ENCODE results near the gene MED29. TPM values are rescaled to one million over a fixed set of nuclear protein-coding genes. Genes with fewer than 3 reads are reported as not detected.

MED29 gene
- total and polyA plus RNA-seq, 2 donors (not counting 1 experiment from before 2014, with no cell fraction given): 23.0 to 28.9 TPM

DNA sequence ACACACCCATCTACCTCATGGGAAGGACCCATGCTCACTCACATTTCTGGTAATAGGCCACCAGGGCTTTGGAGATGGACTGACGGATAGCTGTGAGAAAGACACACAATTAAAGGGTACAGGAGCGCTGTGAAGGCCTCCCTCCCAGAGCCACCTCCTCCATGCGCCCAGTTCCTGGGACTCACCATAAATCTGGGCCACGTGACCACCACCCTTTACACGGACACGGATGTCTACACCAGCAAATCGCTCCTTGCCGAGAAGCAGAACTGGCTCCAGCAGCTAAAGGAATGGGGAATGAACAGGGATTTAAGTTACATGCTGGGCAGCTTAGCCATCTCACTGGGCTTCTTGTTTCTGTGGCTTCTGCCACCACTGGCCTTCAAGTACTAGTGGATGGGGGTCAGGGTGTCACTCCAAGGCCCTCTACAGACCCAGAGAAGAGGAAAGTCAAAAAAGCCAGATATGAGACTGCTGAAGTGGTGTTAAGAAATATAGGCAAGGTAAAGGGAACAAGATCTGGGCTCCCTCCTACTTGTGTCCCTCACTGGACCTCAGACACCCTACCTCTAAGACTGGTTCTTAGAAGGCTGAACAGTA, 42.4 kb downstream of the MED29 start:
- Histone ChIP-seq H3K9ac (ENCODE audit: insufficient read depth, low read length) (no peak overlapping the region), H3K4me3 (replicated peaks in 1 of 4; ENCODE audit: control extremely low read depth in 1 of 4, insufficient read depth in 1 of 4, low read depth in 3 of 4, low read length in 4 of 4) (peak overlapping the region in 1 of 4 experiments; percentile 82), H3K27ac (ENCODE audit: insufficient read depth, low read length) (peak overlapping the region; percentile 93), H3K36me3 (ENCODE audit: control insufficient read depth, insufficient read depth, low read length) (peaks cover 14% of the 10 kb centered on the region), H3K27me3 (ENCODE audit: control insufficient read depth, insufficient read depth, low read length) (no peaks in the 10 kb centered on the region), H3K4me1 (ENCODE audit: control insufficient read depth, extremely low read depth, insufficient read depth, low read length) (peaks cover 18% of the 10 kb centered on the region), H3K9me3 (ENCODE audit: control insufficient read depth, insufficient read depth, low read depth, low read length) (no peaks in the 10 kb centered on the region), H3K79me2 (ENCODE audit: control insufficient read depth, insufficient read depth, low read length) (peaks cover 29% of the 10 kb centered on the region), H4K20me1 (ENCODE audit: control insufficient read depth, extremely low read depth, insufficient read depth, low read length) (no peaks in the 10 kb centered on the region), H2AFZ (ENCODE audit: low read length) (no peak overlapping the region), H3K4me2 (ENCODE audit: extremely low read depth, insufficient read depth, low read length) (peak overlapping the region; percentile 73)
- DNase-seq (ENCODE audit: low read depth in 2 of 2): no peak
- TF ChIP-seq, protein P1, sequence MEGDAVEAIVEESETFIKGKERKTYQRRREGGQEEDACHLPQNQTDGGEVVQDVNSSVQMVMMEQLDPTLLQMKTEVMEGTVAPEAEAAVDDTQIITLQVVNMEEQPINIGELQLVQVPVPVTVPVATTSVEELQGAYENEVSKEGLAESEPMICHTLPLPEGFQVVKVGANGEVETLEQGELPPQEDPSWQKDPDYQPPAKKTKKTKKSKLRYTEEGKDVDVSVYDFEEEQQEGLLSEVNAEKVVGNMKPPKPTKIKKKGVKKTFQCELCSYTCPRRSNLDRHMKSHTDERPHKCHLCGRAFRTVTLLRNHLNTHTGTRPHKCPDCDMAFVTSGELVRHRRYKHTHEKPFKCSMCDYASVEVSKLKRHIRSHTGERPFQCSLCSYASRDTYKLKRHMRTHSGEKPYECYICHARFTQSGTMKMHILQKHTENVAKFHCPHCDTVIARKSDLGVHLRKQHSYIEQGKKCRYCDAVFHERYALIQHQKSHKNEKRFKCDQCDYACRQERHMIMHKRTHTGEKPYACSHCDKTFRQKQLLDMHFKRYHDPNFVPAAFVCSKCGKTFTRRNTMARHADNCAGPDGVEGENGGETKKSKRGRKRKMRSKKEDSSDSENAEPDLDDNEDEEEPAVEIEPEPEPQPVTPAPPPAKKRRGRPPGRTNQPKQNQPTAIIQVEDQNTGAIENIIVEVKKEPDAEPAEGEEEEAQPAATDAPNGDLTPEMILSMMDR (conservative IDR thresholded peaks at IDR 0.05 in 1 of 2, IDR thresholded peaks at IDR 0.05 in 1 of 2; ENCODE audit: low read depth in 1 of 2, low read length in 2 of 2): no peak
- TF ChIP-seq EZH2 (IDR thresholded peaks at IDR 0.05; ENCODE audit: low read length, missing control alignments): no peak

DNA sequence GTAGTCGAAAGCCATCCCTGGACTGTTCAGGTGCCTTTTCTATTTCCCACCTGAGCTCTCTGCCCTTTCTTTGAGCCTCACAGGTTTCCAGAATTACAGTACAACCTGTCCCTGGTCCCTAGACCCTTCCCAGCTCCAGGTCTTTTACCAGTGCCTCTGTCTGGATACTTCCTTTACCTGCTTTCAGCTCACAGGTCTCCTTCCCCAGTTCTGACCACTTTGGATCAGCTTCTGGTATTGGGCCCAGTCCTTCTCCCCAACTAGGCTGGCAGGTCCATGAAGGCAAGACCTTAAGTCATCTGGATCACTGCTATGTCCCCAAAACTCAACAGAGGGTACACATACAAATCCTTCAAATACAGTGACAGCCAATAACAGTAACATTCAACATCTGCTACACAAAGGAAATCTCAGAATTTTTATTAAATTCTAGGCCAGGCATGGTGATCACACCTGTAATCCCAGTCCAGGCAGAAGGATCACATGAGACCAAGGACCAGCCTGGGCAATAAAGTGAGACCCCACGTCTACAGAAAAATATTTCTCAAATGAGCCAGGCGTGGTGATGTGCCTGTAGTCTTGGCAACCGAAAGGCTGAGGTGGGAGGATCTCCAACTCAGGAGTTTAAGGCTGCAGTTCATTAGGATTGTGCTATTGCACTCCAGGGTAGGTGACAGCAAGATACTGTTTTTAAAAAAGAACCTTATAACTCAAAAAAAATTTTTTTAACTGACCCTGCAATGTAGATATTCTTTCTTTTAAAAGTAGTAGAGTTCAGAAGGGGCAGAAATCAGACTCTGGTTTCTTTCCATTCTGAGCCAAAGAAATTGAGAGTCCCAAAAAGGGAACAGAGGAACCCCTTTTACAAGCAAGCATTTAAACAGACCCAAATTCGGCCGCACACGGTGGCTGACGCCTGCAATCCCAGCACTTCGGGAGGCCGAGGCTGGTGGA, 43.2 kb downstream of the MED29 start:
- H3K9ac ChIP-seq (ENCODE audit: insufficient read depth, low read length): peak overlapping the region; percentile 36
- peak overlapping the region; percentile 82 to 96 (median 90) for H3K4me3 ChIP-seq (replicated peaks in 1 of 4; ENCODE audit: control extremely low read depth in 1 of 4, insufficient read depth in 1 of 4, low read depth in 3 of 4, low read length in 4 of 4)
- no peak for TF ChIP-seq EZH2 (IDR thresholded peaks at IDR 0.05; ENCODE audit: low read length, missing control alignments)
- TF ChIP-seq, protein P1 (conservative IDR thresholded peaks at IDR 0.05 in 1 of 2, IDR thresholded peaks at IDR 0.05 in 1 of 2; ENCODE audit: low read depth in 1 of 2, low read length in 2 of 2): no peak
- H3K36me3 ChIP-seq (ENCODE audit: control insufficient read depth, insufficient read depth, low read length): peaks cover 14% of the 10 kb centered on the region
- H2AFZ ChIP-seq (ENCODE audit: low read length): no peak overlapping the region
- H3K9me3 ChIP-seq (ENCODE audit: control insufficient read depth, insufficient read depth, low read depth, low read length): no peaks in the 10 kb centered on the region
- H3K79me2 ChIP-seq (ENCODE audit: control insufficient read depth, insufficient read depth, low read length): peaks cover 29% of the 10 kb centered on the region
- peaks cover 13% of the 10 kb centered on the region for H3K4me1 ChIP-seq (ENCODE audit: control insufficient read depth, extremely low read depth, insufficient read depth, low read length)
- peak overlapping the region; percentile 93 for H3K27ac ChIP-seq (ENCODE audit: insufficient read depth, low read length)
- peak overlapping the region; percentile 73 for H3K4me2 ChIP-seq (ENCODE audit: extremely low read depth, insufficient read depth, low read length)
- DNase-seq (ENCODE audit: low read depth in 2 of 2): no peak
- H3K27me3 ChIP-seq (ENCODE audit: control insufficient read depth, insufficient read depth, low read length): no peaks in the 10 kb centered on the region
- no peaks in the 10 kb centered on the region for H4K20me1 ChIP-seq (ENCODE audit: control insufficient read depth, extremely low read depth, insufficient read depth, low read length)
